GF-D8 (cell line): ENCODE results near the gene LRMDA.

Experiments
- DNase-seq: peaks from one replicate; lab custom pipeline; 2025; lab: John Stamatoyannopoulos, UW

The LRMDA gene

GRCh38 chr10:76270464-76270863 is 839.0 kb downstream of the LRMDA start:
- DNase-seq, result no peak

DNA sequence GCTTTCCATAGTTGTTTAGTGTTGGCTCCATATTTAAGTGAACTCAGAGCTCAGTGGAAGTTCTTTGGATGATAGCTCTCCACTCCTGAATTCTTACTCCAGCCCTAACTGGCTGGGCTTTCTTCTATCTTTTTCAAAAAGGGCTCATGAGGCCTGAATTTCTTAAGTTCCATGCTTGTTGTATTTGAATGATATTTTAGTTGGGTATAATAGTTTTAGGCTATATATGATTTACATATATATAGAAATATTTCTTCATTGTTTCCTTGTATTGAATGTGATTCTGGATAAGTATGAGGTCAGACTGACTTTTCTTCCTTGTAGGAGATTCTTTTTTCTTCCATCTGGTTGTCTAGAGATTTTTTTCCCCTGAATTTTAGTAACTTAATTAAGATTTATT is 843.5 kb downstream of the LRMDA start:
- DNase-seq, result no peak

- no peak for DNase-seq
Observed at GRCh38 chr10:76278811-76279460, 847.5 kb downstream of the LRMDA start.

DNA sequence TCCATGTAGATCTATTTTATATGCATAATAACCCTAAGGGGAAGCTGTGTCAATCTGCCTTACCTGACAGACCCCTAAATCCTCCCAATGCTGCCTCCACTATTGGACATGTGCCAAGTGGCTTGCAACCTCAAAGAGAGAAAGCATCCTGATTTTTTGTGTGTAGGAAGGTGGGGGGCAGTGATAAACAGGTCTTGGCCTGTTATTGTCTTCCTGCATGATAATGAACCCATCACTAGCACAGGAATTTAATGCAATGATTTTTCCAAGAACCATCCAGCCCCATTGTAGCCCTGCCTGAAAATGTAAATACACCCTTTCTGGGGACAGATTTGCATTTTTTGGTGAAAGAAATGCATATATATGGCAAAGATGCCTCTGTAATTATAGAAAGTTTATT is 850.2 kb downstream of the LRMDA start:
- DNase-seq, result no peak

DNA sequence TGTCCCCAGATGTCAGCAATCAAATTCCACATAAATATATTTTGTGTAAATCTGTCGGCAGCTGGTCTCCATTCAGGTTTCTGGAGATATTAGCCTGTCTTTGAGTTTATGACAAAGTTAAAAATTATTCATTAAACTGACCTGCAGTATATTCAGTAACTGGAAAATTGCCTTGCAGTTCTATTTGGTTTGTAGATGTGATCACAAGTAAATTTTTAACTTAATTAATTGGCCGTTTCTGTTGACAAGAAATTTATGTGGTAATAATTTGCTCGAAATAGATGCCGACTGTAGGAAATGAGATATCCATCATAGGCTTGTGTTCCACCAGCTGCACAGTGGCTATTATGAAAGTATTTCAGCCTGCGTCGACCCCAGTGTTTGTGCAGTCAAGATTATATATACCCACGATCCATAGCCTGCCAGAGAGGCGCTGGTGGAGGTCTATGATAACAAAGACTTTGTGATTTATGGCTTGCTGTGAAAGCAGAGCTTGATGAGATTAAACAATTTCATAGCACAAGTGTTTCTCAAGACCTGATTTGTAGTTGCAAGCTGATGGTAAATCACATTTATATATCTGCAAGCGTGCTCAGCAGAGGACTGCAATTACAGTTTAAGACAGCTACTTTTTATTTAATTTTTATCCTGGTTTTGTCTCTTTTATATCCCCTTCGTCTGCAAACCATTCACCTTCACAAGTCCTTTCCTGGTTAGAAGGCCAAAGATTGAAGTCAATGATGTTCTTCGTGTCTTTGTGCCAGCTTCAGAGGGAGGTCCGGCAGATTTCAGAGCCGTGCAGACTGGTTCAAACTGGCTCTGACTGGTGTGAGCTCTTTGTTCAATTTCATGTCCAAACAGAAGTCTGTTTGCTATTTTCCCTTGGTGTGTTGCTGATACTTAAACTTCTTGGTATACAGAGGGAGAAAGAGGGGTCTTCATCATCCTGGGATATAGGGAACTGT is 850.9 kb downstream of the LRMDA start:
- DNase-seq, result peak; percentile 27

DNA sequence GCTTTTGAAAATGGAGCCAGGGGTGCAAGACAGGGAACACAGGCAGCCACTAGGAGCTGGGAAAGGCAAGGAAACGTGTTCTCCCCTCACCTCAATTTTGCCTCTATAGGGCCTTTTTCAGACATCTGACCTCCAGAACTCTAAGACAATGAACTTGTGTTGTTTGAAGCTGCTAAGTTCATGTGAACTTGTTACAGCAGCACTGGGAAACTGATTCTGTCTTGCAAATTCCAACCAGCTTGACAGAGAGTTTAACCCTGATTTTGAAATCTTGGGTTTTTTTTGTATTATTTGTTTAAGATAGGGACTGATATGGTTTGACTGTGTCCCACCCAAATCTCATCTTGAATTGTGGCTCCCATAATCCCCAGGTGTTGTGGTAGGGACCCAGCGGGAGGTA is 852.9 kb downstream of the LRMDA start:
- no peak for DNase-seq

DNA sequence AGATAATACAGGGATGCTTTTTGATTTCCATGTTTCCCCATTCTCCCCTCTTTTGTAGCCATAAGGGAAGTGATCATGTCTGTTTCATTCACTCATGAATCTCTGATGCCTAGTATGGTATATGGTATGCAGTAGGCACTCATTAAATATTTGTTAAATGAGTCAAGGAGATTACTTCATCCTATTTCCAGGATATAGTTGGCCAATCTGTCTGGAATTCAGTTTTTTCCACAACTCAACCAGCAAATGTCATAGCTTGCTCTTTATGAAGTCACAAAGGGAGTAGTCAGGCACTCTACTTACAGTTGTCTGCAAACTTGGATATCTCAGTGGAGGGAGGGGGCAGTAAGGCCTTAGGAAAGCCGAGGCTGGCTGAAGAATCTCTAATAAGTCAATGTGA is 853.6 kb downstream of the LRMDA start:
- no peak for DNase-seq

- DNase-seq, result no peak
Observed at GRCh38 chr10:76285515-76285914, 854.1 kb downstream of the LRMDA start.

- DNase-seq, result no peak
Observed at GRCh38 chr10:76286536-76286935, 855.1 kb downstream of the LRMDA start.

DNA sequence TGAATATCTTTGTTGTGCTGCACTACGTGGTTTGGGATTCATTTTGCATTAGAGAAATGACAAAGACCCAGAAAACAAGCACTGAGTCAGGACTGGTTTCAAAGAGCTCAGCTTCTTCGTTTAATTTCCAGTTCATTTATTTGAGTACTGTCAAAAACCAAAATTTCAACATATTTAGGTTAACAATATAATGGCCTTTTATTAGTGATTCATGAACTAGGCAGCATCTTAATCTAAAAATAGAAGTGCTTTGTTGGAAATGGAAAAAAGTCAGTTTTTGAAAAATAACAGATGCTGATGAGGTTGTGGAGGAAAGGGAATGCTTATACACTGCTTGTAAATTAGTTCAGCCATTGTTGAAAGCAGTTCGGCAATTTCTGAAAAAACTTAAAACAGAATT is 856.4 kb downstream of the LRMDA start:
- DNase-seq, result no peak

GRCh38 chr10:76291175-76291574 is 859.8 kb downstream of the LRMDA start:
- DNase-seq, result no peak

GRCh38 chr10:76291885-76292284 is 860.5 kb downstream of the LRMDA start:
- DNase-seq, result no peak

- no peak for DNase-seq
Observed at GRCh38 chr10:76296957-76297356, 865.5 kb downstream of the LRMDA start.

DNA sequence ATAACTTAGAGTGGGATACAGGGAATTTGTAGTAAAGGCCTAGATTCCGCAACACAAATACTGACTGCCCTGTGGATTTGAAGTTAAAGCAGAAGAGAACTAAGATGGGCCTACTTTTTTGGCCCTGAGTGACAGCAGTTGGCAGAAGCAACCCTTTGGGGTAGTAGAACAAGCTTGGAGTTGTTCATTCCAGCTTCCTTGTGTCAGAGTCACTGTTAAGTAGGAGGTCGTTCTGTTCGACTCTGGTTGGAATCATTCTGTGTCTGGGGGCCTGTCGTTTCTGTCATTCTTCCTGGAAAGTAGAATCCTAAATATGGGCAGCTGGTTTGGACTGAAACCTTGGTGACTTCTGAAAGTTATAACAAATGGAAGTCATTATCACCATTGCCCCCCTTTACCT is 865.9 kb downstream of the LRMDA start:
- DNase-seq, result no peak

DNA sequence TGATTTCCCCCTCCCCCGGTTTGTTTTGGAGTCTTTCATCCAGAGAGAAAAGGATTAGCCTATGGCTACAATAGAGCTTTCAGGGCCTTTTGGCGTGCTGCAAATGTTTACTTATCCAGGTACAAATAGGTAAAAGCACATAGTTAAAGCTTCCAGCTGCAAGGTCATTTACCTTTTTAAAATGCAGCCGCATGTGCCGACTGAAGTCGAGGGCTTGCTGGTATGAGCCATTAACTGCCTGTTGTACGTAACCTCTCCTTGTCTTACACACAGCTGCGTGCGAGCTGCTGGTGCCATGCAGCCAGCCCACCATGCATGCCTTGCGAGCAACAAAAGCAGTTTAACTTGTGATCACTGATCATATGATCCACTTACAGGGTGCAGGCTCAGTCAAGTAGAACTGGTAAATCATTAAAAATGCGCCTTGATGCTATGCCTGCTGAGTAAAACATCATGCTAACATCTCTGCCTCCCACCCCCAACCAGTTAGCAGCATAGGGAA is 866.4 kb downstream of the LRMDA start:
- no peak for DNase-seq

GRCh38 chr10:76298329-76298728 is 866.9 kb downstream of the LRMDA start:
- DNase-seq, result no peak

- DNase-seq, result no peak
Observed at GRCh38 chr10:76299501-76299900, 868.1 kb downstream of the LRMDA start.

DNA sequence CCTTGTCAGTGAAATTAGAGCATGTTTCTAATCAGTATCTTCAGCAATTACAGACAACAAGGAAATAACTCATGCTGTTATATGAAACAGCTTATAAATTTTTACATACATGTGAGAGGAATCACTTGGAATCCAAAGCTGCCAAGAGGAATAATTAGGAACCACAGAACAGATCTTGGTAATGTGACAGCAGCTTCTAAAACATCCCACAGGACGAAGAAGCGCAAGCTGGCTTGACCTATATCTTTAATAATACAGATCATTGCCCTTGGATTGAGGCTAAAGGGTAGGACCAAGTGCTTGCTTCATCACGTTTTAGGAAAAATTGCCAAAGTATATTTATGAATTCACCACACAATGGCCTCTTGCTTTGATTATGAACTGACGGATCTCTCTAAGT is 869.8 kb downstream of the LRMDA start:
- DNase-seq, result no peak

DNA sequence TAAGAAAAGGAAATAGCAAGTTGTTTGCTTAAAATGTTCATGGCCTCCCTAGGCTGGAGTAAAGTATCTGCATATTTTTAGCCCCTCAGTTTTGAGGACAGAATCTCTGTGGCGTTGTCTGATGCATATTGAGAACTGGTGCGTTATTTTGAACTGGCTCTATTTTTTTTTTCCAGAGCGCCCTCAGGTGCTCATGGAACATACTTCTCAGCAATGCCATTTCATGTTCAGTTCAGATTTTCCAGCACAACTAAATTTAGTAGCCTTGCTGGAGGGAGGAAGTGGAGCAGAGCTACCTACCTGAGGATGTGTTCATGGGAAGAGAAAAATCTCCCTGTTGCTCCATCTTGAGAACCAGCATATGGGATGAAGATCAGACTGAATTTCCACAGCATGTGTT is 870.5 kb downstream of the LRMDA start:
- DNase-seq, result no peak

DNA sequence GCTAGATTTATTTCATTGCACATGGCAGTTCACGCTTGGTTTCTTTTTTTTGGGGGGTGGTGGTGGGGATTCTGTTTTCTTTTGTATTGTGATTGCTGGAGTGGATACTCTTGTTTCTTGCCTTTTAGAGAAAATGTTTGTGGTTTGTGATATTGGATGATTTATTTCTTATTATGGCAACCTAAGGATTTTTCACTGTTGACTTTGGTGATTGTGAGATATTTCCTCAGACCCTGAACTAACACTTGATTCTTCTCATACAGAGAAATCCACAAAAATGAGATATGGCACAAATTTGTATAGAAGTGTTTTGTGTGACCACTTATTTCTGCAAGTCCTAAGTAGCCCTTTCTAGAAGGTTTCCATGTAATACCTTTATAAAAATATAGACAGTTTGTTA is 871.1 kb downstream of the LRMDA start:
- DNase-seq, result no peak

GRCh38 chr10:76302961-76303630 is 871.7 kb downstream of the LRMDA start:
- no peak for DNase-seq

DNA sequence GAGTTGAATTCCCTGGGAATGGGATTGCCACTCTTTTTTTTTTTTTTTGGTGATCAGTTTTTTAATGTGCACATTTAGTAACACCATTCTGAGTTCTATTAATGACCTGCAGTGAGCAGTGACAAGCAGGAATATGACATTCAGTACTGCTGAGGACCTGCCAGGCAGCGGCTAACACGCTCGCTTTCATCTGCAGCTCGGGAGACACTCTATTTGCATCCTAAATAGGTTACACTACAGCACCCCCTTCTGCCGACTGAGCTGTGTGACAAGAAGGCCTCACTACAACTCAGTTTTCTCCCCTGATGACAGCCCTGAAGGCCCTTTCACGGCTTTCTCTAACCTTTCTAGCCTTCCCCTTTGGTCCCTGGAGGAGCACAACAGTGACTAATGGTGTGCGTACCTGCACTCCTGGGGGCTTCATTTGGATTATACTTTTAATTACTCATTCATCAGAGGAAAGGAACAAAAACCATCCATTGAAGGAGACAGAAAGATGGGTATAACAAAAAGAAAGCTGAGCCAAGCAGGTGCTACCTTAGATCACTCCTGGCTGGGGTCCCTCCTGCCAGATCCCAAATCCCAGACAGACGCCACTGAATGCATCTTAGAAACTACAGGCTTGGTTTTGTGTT is 872.4 kb downstream of the LRMDA start:
- no peak for DNase-seq
